GM18909 (cell line): Measurements from ENCODE around the gene ZNF385B.
"Not testable (repeated sequence)": the region's sequence is repeated elsewhere in the genome, so short reads cannot be mapped to it uniquely, and the experiment has no call there.

Source experiments
- ATAC-seq: cut with Tn5 transposase; IDR thresholded peaks from one replicate; pipeline ENCODE4 v1.9.1; 2021; ENCODE audit warnings: mild to moderate bottlenecking; ENCODE audit not compliant: unreplicated experiment, poor library complexity

ZNF385B gene

DNA sequence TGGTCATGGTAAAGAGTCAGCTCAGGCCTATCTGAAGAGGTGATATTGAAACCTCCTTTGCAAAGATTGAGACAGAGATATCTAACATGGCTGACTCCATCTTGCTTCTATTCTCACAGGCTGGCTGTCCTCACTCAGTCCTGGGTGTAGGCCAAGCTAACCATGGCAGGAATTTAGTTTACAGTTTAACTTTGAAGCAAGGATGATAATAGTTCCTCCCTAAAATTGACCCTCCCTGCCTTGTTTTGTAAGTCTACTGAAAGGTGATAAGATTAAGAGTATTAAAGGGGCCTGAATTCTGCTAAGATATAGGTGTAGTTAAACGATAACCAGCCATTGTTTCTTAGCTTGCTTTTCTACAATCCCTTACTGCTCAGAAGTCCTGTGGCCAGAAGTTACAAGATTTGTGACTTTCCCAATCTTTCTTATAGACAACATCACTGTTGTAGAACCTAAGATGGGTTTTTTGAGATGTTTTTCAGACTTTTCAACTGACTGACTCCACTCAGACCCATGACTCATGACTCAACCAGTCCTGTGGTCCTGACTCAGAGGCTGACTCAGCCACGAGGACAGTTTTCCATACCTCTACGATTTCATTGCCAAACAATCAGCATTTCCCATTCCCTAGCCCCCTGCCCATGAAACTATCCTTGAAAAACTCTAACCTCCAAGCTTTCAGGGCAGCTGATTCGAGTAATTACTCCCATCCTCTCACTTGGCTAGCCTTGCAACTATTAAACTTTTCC is 401.1 kb downstream of the ZNF385B start:
- no peak for ATAC-seq

DNA sequence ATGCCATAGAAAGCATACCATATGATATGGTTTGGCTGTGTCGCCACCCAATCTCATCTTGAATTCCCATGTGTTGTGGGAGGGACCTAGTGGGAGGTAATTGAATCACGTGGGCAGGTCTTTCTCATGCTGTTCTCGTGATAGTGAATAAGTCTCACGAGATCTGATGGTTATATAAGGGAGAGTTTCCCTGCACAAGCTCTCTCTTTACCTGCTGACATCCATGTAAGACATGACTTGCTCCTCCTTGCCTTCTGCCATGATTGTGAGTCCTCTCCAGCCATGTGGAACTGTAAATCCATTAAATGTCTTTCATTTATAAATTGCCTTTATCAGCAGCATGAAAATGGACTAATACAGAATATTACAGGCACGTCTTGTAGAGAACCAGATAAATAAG is 403.3 kb downstream of the ZNF385B start:
- not testable (repeated sequence) for ATAC-seq

DNA sequence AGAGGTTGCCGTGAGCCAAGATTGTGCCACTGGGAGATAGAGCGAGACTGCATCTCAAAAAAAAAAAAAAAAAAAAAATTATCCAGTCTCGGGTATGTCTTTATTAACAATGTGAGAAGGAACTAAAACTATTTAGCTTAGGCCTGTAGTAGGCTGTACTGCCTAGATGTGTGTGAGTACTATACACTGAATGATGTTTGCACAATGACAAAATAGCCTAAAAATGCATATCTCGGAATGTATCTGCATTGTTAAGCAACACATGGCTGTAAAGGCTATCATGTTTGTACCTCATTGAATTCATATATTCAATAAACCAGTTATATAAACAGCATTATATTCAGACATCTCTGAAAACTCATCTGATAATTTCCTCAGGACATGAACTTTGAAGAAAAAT is 405.6 kb downstream of the ZNF385B start:
- ATAC-seq = no peak

DNA sequence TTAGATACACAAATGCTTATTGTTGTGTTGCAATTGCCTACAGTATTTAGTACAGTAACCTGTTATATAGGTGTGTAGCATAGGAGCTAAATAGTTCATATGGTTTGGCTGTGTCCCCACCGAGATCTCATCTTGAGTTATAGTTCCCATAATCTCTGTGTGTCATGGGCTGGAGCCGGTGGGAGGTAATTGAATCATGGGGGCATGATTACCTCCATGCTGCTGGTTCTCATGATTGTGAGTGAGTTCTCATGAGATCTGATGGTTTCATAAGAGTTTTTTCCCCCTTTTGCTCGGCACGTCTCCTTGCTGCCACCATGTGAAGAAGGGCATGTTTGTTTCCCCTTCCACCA is 406.3 kb downstream of the ZNF385B start:
- no peak for ATAC-seq

DNA sequence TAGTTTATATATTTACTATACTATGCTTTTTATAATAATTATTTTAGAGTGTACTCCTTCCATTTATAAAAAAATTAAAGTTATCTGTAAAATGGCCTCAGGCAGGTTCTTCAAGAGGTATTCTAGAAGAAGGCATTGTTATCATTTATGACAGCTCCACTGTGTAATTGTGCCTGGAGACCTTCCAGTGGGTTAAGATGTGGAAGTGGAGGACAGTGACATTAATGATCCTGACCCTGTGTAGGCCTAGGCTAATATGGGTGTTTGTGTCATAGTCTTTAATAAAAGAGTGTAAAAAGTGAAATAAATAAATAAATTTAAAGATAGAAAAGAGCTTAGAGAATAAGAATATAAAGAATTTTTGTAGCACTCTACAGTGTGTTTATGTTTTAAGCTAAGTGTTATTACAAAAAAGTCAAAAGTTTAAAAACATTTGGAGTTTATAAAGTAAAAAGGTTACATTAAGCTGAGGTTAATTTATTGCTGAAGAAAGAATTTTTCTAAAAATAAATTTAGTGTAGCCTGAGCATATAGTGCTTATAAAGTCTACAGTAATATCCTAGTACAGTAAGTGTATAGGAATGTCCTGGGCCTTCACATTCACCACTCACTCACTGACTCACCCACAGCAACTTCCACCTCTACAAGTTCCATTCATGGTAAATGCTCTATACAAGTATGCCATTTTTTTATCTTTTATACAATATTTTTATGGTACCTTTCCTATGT is 406.8 kb downstream of the ZNF385B start:
- no peak for ATAC-seq

DNA sequence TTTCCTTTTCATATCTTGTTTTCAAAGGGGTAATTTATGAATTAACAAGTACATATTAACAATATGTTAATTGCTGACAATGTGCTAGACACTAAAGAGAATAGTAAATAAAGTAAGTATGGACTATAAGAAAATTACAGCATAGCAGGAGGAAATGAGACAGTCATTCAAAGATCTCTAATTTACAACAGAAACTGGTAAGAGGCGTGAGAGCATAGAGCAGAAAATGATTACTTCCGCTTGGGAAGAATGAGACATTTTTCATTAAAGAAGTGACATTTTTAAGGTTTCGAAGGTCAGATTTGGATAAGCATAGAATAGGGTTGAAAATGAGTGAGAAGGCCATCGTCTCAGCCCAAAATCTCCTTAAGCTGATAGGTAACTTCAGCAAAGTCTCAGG is 412.4 kb downstream of the ZNF385B start:
- peak; percentile 86 for ATAC-seq

DNA sequence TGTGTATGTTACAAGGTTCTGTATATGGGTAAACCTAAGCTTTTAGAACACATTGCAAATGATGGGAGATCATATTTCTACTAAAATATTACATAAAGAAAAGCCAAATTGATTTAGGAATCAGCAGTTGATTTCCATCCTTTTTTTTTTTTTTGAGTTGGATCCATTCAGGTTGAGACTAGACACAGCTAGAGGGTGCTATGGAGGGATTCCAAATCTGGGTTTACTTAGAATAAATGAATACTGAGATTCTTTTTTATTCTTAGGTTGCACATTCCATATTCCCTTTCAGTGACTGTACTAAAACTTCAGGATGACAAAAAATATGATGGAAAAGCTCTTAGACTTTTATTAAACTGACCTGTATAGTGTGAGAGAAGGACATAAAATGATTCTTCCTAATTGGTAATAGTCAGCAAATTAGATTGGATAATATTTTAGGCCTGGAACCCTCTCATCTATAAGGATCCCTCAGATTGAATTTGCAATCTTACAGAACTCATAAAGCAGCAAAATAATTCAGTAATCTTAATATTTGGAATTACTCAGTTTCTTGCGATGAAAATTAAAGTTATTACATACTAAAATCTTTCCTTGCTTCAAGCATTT is 413.5 kb downstream of the ZNF385B start:
- no peak for ATAC-seq

DNA sequence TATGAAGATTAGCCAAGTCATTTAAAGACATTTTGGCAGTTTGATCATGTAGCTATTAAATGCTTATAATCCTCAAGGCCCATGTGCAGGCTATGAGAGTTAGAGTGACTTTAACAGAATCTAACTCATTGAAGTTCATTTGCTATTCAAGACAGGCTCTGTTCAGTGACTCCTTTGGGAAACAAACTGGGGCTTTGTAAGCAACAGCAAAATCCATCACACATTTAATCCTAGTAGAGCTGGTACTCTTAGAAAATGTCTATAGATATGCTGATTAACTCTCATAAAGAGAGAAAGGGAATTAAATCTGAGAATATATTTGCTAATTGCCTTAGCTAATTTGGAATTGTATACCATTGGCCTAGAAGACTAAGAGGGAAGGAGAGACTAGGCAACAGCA is 414.0 kb downstream of the ZNF385B start:
- no peak for ATAC-seq

DNA sequence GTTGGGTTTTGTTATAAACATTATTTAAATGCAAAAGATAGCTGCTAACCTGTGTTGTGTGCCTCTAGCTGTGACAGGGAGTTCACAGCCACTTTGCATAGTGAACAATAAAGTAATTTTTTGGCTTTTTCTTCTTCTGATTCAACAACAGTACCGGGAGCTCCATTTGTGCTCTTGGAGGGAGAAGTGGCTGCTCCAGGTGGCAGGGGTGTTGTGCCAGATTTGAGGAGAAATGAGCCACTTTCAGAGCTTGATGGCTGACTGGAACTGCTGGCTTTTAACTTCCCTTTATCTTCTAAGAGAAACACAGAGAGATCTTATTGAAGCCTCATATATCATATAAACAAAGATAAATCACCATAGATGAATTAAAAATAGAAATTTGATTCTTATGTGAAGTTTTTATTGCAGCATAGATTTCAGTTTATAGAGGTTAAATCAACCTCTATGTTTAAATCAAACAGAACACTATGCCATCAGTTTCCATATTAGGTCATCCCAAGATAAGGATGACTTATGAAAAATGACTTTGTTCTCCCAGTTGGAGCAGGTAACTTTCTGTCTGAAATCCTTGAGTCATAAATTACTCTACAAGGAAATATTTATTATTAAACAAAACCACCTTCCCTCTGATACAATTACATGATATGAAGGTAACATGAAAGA is 414.8 kb downstream of the ZNF385B start:
- no peak for ATAC-seq

DNA sequence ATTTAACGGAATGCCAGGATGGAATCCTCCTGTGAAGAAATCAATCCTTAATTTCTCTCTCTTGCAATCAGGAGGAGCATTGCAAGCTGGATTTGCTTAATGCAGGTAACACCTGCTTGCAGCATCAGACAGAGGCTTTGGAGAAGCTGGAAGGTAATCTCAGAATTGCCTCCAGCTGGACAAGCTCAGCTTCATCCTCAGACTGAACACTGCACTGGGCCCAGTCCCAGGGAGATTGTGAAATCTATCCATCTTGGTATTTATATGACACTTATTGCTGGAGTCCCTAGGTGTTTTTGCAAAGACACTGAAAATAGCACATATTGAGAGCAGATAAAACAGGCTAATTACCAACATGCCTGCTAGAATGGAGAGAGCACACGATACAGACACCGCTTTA is 417.4 kb downstream of the ZNF385B start:
- ATAC-seq = no peak

DNA sequence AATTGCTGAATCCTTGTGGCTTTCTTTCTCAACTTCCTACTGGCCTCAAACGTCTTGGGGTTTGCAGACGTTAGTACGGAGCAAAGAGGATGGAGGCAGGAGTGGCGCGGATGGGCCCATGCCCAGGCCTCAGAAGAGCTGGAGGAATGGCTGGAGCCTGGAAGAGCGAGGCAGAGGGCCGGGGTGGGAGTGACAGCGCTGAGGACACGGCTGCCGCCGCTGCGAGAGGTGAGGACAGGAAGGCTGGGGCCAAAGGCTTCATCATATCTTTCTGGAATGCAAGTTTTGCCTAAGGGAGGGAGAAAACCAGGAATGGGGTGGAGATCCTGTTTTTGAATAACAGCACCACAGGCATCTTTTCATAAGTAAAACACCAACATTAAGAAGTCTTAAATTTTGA is 418.2 kb downstream of the ZNF385B start:
- no peak for ATAC-seq

DNA sequence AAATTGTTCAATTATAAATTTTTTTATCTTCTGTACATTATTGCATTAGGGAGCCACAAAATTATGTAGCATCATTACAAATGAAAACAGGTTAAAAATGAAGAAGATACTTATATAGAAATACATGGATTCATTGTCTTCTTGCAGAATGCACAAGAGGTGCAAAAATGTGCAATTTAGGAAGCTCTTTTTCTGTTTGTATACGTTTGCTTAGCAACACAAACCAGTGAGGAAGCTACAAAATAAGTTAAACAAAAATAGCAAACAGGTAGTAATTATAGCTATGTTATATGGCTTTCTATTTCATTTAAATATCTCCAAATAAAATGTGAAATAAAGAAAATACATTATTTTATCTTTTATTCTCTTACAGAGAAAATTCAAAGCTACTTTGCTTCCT is 419.2 kb downstream of the ZNF385B start:
- ATAC-seq = no peak

DNA sequence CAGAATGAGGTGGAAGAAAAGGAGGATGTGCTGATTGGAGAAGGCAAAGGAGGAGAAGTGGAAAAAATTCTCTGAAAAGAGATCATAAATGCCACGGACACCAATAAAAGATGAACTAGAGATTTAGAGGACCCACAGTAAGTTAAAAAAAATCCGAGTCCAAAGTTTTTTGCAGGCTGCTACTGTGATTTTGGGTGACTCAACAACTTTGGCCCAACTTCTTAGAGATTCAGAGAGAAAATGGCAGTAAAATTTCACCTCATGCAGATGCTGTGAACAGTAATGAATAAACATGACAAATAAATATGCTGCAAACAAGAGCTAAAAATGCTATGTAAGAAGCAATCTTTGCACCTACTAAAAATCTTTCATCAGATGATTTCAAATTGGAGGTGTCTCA is 419.9 kb downstream of the ZNF385B start:
- ATAC-seq = no peak

DNA sequence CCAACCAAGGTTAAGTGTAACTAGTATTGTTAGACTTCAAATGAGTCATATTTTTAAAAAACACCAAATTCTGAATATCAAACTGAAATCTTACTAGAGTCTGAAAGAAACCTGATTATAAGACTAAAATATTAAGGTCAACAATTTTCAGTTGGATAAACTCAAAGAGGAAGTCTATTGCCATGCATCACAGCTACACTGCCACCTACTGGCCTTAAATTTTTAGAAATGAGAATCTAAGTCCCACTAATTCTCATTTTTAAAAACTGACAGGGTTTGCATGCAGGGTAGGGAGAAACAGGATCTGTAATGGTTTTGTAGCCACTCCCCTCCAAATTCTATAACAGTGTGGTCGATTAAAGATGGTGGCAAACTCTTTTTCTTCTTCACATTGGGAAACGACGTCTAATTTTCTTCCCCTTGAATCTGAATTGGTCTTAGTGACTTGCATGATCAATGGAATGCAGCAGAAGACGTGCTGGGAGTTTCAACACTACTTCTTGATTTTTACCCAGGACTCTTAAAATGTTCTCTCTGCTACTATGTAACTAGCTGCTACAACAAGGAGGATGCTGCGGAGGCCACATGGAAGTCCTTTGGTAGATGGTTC is 420.7 kb downstream of the ZNF385B start:
- ATAC-seq = no peak

DNA sequence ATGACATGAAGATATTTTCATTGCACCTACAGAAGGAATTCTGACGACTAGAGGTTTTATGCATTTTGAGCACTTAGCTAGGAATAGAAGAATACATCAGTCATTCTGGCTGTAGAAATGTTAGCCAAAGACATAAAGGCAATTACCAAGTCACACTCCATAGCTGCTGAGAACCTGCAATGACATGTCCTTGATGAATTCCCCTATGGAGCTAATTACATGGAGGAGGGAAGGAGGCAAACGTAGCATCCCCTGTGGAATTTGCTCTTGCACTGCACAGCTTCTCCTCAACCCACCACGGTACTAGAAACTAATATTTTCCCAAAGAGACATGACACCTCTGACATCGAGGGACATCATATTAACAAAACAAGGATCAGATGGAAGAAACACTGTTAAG is 422.8 kb downstream of the ZNF385B start:
- no peak for ATAC-seq

DNA sequence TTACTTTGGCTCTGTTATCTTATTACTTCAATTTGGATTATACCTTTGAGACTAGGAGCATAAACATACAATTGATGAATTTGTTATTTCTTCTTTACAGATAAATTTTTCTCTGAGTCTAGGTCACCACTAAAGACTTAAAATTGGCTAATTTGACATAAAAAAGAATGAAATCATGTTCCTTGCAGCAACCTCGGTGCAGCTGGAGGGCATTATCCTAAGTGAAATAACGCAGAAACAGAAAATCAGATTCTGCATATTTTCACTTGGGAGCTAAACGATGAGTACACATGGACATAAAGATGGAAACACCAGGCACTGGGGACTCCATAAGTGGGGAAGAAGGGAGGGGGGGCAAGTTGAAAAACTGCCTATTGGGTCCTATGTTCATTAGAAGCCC is 424.0 kb downstream of the ZNF385B start:
- no peak for ATAC-seq

DNA sequence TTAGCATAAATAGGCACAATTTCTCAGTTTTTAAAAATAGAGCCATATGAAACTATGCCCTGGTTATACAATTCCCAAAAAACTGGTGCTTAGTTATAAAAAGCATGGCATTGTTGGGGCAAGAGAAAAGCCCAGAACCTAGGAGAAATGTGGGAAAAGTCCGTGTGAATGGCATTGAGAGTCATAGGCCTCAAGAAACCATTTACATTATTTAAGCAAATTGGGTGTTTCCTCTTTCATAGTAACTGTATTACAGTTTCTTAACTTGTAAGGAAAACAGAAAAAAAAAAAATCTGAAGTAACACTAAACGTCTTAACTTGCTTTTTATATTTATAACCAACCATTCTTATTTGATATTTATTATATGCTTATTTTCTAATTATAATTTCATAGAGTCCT is 425.8 kb downstream of the ZNF385B start:
- no peak for ATAC-seq

DNA sequence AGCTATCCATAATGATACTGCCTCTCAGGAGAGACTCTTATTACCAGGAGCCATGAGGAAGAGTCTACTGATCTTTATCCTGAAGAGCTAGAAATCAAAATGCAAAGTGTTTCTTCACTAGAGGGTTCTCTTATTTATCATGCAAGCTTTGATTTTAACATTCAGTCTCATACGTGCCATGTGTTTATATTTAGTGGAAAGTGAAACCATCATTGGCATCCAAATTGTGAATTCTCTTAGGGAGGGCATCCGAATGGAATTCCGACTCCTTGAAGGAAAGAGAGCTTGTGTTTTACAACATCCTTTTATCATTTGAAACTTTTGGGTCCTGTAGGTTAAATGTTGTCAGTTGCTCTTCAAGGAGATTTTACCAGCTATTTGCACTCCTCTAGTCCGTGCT is 426.4 kb downstream of the ZNF385B start:
- no peak for ATAC-seq

DNA sequence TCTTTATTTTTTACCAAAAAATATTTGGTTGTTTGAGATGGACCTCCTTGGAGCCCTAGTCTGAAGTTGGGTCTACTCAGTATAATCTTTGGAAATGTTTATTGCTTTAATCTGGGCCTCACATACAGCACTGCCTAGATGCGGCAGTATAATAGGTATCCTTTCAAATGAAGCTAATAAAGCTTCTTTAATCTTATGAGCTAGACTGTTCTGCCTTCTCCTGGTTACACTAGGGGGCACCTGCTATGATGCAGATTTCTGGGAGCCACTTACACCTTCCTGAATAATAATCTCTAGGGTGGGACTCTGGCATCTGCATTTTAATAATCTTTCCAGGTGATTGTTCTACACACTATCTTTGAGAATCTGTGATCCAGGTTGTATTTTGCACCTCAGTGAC is 427.1 kb downstream of the ZNF385B start:
- no peak for ATAC-seq

DNA sequence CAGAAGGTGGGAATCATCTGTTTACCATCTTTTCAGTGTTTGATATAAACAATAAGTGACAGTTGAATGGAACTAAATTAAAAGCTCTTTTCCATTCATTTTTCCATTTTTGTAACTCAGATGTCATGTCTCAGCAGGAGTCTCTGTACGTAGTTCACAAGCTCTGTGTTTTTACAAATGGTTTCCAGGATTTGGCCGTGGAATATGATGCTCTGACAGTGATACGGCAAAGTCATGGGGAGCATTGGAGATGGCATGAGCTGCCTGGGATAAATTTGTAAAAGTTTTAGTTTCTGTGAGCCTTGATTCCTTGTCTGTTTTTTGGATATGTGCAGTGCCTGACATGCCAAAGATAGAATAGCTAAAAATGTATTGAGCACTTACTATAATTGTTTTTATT is 428.7 kb downstream of the ZNF385B start:
- ATAC-seq = no peak

DNA sequence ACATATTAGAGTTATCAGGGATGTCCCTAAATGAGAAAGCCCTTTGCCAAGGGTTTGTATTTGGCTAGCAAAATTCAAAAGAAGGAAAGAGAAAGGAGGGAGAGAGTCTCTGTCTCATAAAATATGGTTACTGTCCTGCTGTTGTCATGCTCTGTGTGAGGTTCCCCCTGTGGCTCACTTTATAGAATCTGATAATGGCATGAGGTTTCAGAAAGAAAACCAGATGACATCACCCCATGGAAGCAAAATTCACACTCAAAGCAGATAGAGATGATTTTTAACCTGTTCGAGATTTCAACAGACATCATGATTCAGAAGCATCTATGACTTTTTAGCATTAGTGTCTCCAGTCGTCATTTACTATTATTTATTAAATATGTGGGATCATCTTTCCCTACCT is 431.8 kb downstream of the ZNF385B start:
- no peak for ATAC-seq
